Stomach (tissue), 4 donors: ENCODE results near the gene TMEM231.

Experiments
- CTCF ChIP-seq, 7 experiments: fragments of 450-650 bp in 4 of 7; fragments of 200-600 bp in 3 of 7; sonication (generic) in 3 of 7; IDR thresholded peaks; one replicate each; pipeline ENCODE4 v1.5.1; 2016 to 2019; ENCODE audit warnings: antibody characterized with exemption in 7 of 7, control low read depth in 2 of 7, mild to moderate bottlenecking in 1 of 7
- EP300 ChIP-seq: sonication (generic); formaldehyde crosslinking; IDR thresholded peaks from one replicate; pipeline ENCODE4 v1.6.1; 2017; ENCODE audit warnings: antibody characterized with exemption
- POLR2A ChIP-seq, 4 donors: fragments of 450-650 bp; IDR thresholded peaks; one replicate each; pipeline ENCODE4 v1.6.1; 2016; ENCODE audit warnings: antibody characterized with exemption in 4 of 4, control low read depth in 2 of 4, mild to moderate bottlenecking in 1 of 4, moderate library complexity in 1 of 4
- POLR2AphosphoS5 ChIP-seq, 3 donors: sonication (generic); formaldehyde crosslinking; IDR thresholded peaks; one replicate each; pipeline ENCODE4 v1.6.1; 2016; ENCODE audit warnings: antibody characterized with exemption in 3 of 3

GRCh38 chr16:75497558-75497957, 58.5 kb downstream of the TMEM231 start:
- TF ChIP-seq CTCF (IDR thresholded peaks at IDR 0.05) (no peak), POLR2A (IDR thresholded peaks at IDR 0.05) (no peak), EP300 (no peak), POLR2AphosphoS5 (IDR thresholded peaks at IDR 0.05) (no peak)
